NCI-H2029 treated with DMSO at 0.1 percent for 48 hours (cell line): Measurements from ENCODE around the gene CCNY.
A peak's percentile ranks its signal among the peaks of the same experiment; 100 is the strongest.
"Not testable (repeated sequence)": the region's sequence is repeated elsewhere in the genome, so short reads cannot be mapped to it uniquely, and the experiment has no call there.

ENCODE experiments used
- DNase-seq: peaks from one replicate; lab custom pipeline; 2025; lab: John Stamatoyannopoulos, UW

Gene CCNY

DNA sequence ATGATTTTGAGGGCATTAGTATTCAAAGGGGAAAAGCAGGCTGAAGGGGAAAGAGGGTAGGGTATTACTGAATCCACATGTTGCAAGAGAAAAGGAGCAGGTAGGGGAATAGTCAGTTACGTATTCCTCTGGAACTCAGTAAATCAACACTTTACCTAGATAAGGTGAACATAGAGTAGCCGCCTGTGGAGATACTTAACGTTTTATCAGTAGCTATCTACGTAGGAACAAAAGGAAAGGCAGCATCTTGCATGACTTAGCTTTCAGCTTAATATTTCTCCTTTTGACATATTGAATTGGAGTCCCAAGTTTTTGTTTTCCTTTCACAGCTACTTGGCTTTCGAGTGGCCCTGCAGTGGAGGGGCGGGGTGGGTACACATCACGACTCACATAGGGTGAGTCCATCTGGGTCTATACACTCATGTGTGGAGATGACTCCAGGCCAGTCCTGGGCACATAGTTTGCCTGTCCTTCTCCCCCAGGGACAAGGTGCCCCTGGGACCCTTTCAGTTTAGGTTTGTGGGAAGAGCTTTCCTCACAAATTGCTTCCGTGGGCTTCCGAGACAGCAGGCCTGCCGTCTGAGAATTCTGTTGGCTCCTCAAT lies 48.1 kb downstream of the CCNY start:
- no peak for DNase-seq

DNA sequence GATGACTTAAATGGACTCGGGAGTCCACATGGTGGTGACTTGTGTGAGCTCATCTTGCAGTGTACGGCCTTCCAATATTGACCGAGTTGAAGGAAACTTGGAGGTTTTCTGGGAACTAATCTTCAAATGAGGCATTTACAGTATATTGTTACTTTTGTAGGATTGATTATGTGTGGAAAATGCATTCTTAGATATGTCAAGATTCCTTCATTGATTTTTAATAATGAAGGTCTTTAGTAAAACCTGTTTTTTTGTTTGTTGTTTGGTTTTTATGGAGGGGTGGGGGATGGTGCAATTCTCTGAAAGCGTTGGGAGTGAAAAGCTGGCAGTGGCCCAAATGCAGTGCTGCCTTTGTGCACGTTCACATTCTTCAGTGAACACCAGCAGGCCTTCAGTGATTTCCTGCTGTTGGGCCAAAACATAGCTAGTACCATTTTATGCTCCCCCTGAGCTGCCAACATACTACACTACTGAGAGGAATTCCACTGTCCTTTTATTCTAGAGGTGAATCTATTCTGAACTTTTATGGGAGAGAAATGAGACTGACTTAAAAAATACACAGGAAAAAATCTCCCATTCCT lies 50.4 kb downstream of the CCNY start:
- DNase-seq = peak; percentile 7

- DNase-seq = no peak
These were observed 51.5 kb downstream of the CCNY start for GRCh38 chr10:35387768-35388167.

DNA sequence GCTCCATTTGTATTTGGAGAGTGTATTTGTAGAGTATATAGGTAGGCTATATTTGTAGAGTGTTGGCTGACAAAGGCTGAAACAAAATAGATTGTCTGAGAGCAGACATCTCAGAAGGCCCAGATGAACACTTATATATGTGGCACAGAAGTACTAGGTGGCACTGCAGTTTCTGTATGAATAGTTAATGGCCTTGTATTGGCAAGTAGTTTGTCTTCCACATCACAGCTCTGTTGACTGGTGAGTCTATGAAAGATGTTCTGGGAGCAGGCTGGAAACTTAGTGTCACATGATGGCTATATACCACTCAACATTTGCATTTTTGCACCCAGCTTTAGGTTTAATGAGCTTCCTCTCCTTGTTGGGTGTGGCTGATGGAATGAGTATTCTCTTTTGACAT lies 51.9 kb downstream of the CCNY start:
- DNase-seq = peak; percentile 42

- no peak for DNase-seq
These were observed 52.4 kb downstream of the CCNY start for GRCh38 chr10:35388682-35389081.

GRCh38 chr10:35390161-35390840 lies 54.0 kb downstream of the CCNY start:
- DNase-seq = no peak

DNA sequence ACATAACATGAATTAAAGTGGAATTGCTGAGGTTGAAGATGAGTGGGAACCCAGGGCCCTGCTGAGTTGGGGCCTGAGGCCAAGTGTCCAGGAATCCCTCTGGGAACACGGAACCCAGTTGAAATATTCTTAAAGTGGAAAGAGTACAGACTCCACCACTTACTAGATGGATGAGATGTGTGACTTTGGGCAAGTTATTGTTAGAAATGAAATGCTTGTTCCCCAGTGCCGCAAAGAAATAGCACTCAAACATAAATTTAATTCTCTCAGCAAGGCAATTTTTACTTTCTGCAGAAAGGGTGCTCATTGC lies 54.5 kb downstream of the CCNY start:
- DNase-seq = no peak

DNA sequence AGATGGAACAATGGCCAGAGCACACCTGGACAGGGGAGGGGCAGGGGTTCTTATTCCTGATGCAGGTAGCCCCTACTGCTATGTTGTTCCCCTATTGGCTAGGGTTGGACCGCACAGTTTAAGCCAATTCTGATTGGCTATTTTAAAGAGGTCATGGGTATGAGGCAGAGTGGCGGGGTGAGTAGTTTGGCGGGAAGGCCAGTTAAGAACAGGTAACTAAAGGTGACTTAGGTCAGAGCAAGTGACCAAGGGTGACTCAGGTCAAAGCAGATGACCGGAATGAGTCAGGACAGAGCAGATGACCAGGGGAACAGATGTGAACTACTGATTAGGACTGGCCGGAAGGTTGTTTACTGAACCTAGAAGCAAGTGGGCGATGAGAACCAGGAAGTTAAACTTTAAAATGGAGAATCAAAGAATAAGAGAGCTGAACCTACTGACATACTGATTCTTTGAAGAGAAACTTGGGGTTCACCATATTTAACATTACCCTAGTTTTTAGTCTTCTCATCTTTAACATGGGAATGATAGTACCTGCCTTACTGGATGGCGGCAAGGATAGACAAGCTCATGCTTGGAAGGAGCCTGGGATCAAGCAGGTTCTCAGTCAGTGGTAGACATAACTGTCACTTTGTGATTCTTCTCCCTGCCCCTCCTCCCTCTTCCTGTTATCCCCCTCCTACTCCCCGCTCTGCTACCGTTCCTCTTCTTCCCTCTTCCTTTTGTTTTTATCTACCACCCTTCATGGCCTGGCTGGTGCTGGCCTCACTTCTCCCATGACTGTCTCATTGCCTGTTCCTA lies 55.0 kb downstream of the CCNY start:
- DNase-seq = no peak

DNA sequence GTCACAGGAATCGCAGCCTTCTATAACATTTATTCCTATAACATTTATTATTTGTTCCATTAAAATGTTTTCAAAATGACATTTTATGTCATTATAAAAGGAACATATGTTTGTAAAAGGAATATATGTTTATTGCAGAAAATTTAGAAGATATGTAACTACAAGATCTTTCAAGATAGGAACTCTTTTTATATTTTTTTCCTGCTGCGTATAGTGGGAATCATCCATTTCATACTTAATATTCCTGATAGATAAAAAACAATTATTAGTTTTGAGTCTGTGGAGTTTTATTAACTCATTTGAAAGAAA lies 55.6 kb downstream of the CCNY start:
- no peak for DNase-seq

DNA sequence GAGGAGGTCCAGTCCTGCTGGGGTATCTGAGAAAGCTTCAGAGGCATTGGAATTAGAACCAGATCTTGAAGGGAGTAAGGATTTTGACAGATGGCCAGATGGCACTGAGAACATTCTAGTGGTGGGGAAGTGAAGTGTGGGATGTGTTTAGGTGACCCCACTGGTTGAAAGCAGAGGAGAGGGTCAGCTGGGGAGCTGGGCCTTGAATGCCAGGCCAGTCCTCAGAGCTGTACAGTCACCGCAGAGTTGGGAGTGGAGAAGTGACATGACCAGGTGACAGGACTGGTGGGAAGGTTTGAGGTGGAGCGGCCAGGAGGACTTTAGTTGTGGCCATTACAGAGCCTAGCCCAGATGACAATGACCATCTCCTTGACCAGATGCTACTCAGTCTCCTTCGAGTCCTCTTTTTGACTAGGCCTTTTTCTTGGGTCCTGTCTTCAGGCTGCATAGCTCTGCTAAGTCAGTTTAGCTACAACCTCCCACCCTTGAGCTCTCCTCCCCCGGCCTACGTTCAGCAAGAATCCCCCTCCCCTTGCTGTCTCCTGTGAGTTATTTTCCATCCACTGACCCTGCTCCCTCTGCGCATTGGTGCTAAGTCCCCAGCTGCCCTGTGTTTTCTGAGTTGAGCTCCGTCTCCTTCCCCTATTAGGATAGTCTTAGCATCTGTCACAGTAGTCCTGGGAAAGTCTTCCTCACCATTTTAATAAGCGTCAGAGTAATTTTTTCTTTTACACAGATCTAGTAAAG lies 56.3 kb downstream of the CCNY start:
- no peak for DNase-seq

- no peak for DNase-seq
These were observed 58.1 kb downstream of the CCNY start for GRCh38 chr10:35394411-35394851.

GRCh38 chr10:35394934-35395333 lies 58.6 kb downstream of the CCNY start:
- DNase-seq = no peak

- DNase-seq = no peak
These were observed 60.5 kb downstream of the CCNY start for GRCh38 chr10:35396560-35397434.

GRCh38 chr10:35397953-35398352 lies 61.6 kb downstream of the CCNY start:
- DNase-seq = no peak

- no peak for DNase-seq
These were observed 62.0 kb downstream of the CCNY start for GRCh38 chr10:35398355-35398754.

DNA sequence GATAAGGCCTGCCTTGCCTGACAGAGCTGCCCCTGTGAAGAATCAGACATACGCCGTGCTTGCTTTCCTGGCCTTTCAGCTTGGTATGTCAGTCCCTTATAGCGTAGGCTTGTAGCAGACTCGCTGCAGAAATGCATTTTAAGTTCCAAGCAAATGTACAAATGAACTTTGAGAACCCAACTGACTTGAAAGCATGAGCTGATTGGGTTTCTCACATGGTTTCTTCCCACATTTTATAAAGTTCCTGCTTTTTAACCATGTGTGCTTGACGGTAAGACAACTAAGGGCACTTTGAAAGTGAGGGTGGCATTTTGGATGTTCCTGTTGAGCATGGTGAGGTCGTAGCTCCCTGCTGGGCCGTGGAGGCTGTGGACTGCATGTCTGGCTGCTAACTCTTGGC lies 62.6 kb downstream of the CCNY start:
- DNase-seq = no peak

DNA sequence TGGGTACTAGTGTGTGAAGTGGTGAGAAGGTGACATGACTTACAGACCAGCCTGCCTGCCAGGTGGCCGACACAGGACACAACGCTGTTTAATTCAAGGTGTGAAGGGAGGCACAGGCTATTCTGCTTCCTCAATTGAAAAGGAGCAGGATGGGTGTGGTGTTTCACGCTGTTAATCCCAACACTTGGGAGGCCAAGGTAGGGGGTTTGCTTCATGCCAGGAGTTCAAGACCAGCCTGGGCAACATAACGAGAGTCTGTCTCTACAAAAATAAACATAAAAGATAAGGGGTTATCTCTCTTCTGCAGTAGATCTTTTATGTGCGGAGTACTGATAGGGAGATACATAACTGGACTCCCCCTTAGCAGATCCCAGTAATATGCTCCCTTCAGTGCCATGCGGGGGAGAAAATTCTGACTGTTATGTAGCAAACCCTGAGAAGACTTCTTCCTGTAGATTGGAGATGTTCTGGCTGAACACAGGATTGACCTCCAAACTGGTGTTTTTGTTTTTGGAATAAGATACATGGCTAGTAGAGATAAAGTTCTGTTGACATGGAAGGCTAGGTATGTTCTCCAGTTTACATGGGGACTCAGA lies 63.2 kb downstream of the CCNY start:
- DNase-seq = no peak

DNA sequence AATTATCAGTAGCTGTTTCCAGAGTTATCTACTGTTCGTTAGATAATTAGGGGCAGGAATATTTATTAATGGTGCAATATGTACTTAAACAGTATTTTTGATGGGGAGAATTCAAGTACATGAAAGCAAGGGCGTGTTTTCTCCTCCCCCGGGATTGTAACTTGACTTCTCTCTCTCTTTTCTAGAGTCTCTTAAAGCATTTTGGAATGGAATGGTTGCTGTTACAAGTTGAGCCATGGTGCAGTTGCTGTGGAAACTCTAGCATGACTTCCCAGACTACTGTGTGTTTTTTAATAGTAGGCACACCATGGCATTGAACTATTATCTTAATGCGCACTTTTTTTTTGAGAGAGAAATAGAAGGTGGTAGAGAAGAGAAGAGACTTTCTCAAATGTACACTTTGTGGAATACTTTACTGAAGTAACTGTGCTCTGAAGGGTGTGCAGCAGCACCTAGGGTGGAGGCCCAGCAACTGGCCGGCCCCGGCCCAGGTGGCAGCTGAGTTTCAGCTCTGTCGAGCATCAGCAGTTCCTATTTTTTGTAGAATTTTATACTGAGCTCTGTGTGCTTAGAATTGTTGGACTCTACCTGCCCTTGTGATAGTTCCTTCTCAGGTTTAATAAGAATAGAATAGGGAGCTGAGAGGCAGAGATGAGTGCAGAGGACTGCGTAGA lies 64.4 kb downstream of the CCNY start:
- DNase-seq = no peak

DNA sequence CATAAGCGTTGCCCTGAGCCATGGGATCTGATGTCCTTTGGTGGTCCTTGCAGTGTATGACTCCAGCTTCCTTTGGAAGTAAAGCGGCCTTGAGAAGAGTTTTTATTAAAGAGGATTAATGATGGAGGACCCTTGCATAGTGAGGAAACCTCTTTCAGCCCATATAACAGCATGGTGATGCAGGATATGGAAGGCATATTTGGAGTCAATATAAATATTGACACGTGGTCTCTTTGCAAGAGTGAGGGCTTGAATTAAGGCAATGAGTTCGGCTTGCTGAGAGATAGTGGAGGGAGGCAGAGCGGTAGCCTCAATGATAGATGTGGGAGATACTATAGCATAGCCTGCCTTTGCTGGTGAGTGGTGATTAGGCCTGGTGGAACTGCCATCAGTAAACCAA lies 67.2 kb downstream of the CCNY start:
- not testable (repeated sequence) for DNase-seq

DNA sequence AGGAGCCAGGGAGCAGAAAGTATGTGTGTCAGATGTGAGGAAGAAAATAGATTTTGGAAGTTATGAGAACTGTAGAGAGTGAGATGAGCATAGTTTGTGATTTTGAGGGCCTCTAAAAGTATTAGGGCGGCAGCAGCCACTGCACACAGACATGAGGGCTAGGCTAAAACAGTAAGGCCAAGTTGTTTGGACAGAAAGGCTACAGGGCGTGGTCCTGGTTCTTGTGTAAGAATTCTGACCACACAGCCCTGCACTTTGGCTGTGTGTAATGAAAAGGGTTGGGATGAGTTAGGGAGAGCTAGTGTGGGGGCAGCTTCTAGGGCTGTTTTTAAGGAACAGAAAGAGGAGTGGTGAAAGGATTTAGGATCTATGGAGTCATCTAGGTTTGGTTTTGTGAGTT lies 67.8 kb downstream of the CCNY start:
- not testable (repeated sequence) for DNase-seq
